Glutamatergic neuron (in vitro differentiated cells): ENCODE results near the gene PPCDC. TPM values are rescaled to one million over a fixed set of nuclear protein-coding genes. Genes with fewer than 3 reads are reported as not detected.

Experiments used
- DNase-seq: peaks from one replicate; pipeline ENCODE4 v3.0.0; 2022
- H3K27ac Mint-ChIP-seq: one replicate; pipeline ENCODE4 v1.8.0; 2020; ENCODE audit warnings: mild to moderate bottlenecking, mixed read lengths, inconsistent platforms; ENCODE audit not compliant: unreplicated experiment
- H3K27me3 Mint-ChIP-seq: one replicate; pipeline ENCODE4 v1.8.0; 2020; ENCODE audit warnings: mild to moderate bottlenecking, moderate library complexity, mixed read lengths, inconsistent platforms; ENCODE audit not compliant: unreplicated experiment
- H3K36me3 Mint-ChIP-seq: one replicate; pipeline ENCODE4 v1.8.0; 2020; ENCODE audit warnings: mild to moderate bottlenecking, mixed read lengths, inconsistent platforms; ENCODE audit not compliant: unreplicated experiment
- H3K4me1 Mint-ChIP-seq: one replicate; pipeline ENCODE4 v1.8.0; 2020; ENCODE audit warnings: mild to moderate bottlenecking, low read depth, mixed read lengths, inconsistent platforms; ENCODE audit not compliant: unreplicated experiment
- H3K4me3 Mint-ChIP-seq: one replicate; pipeline ENCODE4 v1.8.0; 2020; ENCODE audit warnings: mild to moderate bottlenecking, mixed read lengths, inconsistent platforms; ENCODE audit not compliant: unreplicated experiment
- H3K9me3 Mint-ChIP-seq: one replicate; pipeline ENCODE4 v1.8.0; 2020; ENCODE audit warnings: mild to moderate bottlenecking, moderate library complexity, mixed read lengths, inconsistent platforms; ENCODE audit not compliant: unreplicated experiment
- CTCF ChIP-seq: fragments of 200-600 bp; sonication (generic); IDR thresholded peaks from one replicate; pipeline ENCODE4 v1.5.0; 2021; ENCODE audit not compliant: partially characterized antibody, unreplicated experiment
- total RNA-seq: library from RNA; stranded (reverse); fragmentation: NEBNext Ultra II Directional; extraction: Animal tissue kit (Norgen Biotek cat#: 25700); gene quantifications from one replicate; pipeline ENCODE4 v1.2.1, GENCODE V29; 2021; ENCODE audit not compliant: unreplicated experiment

Gene PPCDC
- total RNA-seq, 1 donor from 2014 or later = 12.7 TPM

- Mint-ChIP-seq H3K4me3 (peak overlapping the region; percentile 95), H3K36me3 (peaks cover 16% of the 10 kb centered on the region), H3K9me3 (peaks cover 22% of the 10 kb centered on the region), H3K27me3 (peaks cover 4% of the 10 kb centered on the region), H3K27ac (no peak overlapping the region), H3K4me1 (peaks cover 23% of the 10 kb centered on the region)
- DNase-seq = no peak
- no peak for TF ChIP-seq CTCF
Measured at GRCh38 chr15:74997141-74997540, 26.2 kb upstream of the PPCDC start.

- Mint-ChIP-seq H3K36me3 (peaks cover 20% of the 10 kb centered on the region), H3K27ac (no peak overlapping the region), H3K9me3 (peaks cover 26% of the 10 kb centered on the region), H3K4me3 (peak overlapping the region; percentile 52), H3K4me1 (peaks cover 26% of the 10 kb centered on the region), H3K27me3 (peaks cover 6% of the 10 kb centered on the region)
- TF ChIP-seq CTCF = no peak
- no peak for DNase-seq
Measured at GRCh38 chr15:74997543-74997942, 25.8 kb upstream of the PPCDC start.

- peaks cover 16% of the 10 kb centered on the region for H3K9me3 Mint-ChIP-seq
- no peak overlapping the region for H3K27ac Mint-ChIP-seq
- DNase-seq = no peak
- peaks cover 6% of the 10 kb centered on the region for H3K27me3 Mint-ChIP-seq
- no peak for TF ChIP-seq CTCF
- H3K4me1 Mint-ChIP-seq = peaks cover 17% of the 10 kb centered on the region
- no peak overlapping the region for H3K4me3 Mint-ChIP-seq
- peaks cover 21% of the 10 kb centered on the region for H3K36me3 Mint-ChIP-seq
Measured at GRCh38 chr15:75001310-75001709, 22.1 kb upstream of the PPCDC start.

GRCh38 chr15:75002398-75002797 lies 21.0 kb upstream of the PPCDC start:
- Mint-ChIP-seq H3K4me3 (no peak overlapping the region), H3K27me3 (peaks cover 2% of the 10 kb centered on the region), H3K27ac (no peak overlapping the region), H3K9me3 (peaks cover 11% of the 10 kb centered on the region), H3K4me1 (peaks cover 13% of the 10 kb centered on the region), H3K36me3 (peaks cover 18% of the 10 kb centered on the region)
- DNase-seq = no peak
- TF ChIP-seq CTCF = no peak

GRCh38 chr15:75007216-75007615 lies 16.2 kb upstream of the PPCDC start:
- no peak for DNase-seq
- Mint-ChIP-seq H3K4me3 (no peak overlapping the region), H3K36me3 (peaks cover 5% of the 10 kb centered on the region), H3K9me3 (peaks cover 6% of the 10 kb centered on the region), H3K27me3 (peaks cover 2% of the 10 kb centered on the region), H3K27ac (no peak overlapping the region), H3K4me1 (peaks cover 4% of the 10 kb centered on the region)
- no peak for TF ChIP-seq CTCF
